Measurements from ENCODE around the gene PDE6B. TPM values are rescaled to one million over a fixed set of nuclear protein-coding genes. Genes with fewer than 3 reads are reported as not detected.

Gene PDE6B
- polyA plus RNA-seq, 2 of the 4 experiments (the other 2 are of a cell fraction) = not detected

DNA sequence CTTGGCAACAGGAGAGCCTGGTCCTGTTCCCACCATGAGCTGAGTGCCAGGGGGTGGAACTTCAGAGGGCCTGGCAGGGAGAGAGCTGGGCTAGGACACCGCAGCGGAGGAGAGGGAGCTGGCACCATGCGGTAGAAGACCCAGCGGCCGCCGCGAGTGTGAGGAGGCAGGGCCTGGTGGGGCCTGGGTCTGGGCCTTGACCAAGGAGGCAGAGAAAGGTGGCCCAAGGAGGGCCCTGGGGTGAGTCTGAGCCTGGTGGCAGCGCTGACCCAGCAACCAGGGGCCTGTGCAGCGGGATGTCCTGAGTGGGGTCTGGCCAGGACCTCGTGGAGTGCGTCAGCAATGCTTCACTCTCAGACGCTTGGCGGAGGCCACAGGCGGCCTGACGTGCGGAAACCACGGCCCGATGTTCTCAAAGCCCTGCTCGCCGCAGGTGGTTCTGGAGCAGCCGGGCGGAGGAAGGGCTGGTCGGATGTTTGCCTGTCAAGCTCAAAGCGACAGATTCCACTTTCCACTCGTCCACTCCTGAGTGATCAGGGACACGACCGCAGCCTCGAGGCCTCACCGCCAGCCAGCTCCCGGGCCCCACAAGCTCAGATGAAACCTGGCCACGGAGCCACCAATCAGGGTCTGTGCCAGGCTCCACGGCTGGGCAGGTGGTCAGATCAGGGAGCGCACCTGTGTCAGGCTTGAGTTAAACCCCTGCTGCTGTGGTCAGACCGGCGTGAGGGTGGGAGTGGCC, 27.9 kb downstream of the PDE6B start:
- ChIA-PET CTCF (no interaction called here), POLR2A (no interaction called here)
- no peaks in the 10 kb centered on the region for H3K9me3 ChIP-seq
- WGBS (ENCODE audit: missing lambda C conversion rate) = 84% methylated on average over 26 of the region's 35 CpGs
- TF ChIP-seq CBX2 (IDR thresholded peaks at IDR 0.05; ENCODE audit: borderline replicate concordance, low read depth) (no peak), KDM1A (IDR thresholded peaks at IDR 0.05; ENCODE audit: low read depth) (no peak), ZC3H11A (IDR thresholded peaks at IDR 0.05) (no peak)
- TF ChIP-seq, protein P1, sequence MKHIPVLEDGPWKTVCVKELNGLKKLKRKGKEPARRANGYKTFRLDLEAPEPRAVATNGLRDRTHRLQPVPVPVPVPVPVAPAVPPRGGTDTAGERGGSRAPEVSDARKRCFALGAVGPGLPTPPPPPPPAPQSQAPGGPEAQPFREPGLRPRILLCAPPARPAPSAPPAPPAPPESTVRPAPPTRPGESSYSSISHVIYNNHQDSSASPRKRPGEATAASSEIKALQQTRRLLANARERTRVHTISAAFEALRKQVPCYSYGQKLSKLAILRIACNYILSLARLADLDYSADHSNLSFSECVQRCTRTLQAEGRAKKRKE (CRISPR knock-in tag; IDR thresholded peaks at IDR 0.05; ENCODE audit: low read depth) = no peak
- TF ChIP-seq, protein P2, sequence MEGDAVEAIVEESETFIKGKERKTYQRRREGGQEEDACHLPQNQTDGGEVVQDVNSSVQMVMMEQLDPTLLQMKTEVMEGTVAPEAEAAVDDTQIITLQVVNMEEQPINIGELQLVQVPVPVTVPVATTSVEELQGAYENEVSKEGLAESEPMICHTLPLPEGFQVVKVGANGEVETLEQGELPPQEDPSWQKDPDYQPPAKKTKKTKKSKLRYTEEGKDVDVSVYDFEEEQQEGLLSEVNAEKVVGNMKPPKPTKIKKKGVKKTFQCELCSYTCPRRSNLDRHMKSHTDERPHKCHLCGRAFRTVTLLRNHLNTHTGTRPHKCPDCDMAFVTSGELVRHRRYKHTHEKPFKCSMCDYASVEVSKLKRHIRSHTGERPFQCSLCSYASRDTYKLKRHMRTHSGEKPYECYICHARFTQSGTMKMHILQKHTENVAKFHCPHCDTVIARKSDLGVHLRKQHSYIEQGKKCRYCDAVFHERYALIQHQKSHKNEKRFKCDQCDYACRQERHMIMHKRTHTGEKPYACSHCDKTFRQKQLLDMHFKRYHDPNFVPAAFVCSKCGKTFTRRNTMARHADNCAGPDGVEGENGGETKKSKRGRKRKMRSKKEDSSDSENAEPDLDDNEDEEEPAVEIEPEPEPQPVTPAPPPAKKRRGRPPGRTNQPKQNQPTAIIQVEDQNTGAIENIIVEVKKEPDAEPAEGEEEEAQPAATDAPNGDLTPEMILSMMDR (IDR thresholded peaks at IDR 0.05) = no peak
- TF ChIP-seq, protein P3, sequence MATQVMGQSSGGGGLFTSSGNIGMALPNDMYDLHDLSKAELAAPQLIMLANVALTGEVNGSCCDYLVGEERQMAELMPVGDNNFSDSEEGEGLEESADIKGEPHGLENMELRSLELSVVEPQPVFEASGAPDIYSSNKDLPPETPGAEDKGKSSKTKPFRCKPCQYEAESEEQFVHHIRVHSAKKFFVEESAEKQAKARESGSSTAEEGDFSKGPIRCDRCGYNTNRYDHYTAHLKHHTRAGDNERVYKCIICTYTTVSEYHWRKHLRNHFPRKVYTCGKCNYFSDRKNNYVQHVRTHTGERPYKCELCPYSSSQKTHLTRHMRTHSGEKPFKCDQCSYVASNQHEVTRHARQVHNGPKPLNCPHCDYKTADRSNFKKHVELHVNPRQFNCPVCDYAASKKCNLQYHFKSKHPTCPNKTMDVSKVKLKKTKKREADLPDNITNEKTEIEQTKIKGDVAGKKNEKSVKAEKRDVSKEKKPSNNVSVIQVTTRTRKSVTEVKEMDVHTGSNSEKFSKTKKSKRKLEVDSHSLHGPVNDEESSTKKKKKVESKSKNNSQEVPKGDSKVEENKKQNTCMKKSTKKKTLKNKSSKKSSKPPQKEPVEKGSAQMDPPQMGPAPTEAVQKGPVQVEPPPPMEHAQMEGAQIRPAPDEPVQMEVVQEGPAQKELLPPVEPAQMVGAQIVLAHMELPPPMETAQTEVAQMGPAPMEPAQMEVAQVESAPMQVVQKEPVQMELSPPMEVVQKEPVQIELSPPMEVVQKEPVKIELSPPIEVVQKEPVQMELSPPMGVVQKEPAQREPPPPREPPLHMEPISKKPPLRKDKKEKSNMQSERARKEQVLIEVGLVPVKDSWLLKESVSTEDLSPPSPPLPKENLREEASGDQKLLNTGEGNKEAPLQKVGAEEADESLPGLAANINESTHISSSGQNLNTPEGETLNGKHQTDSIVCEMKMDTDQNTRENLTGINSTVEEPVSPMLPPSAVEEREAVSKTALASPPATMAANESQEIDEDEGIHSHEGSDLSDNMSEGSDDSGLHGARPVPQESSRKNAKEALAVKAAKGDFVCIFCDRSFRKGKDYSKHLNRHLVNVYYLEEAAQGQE (IDR thresholded peaks at IDR 0.05) = no peak
- H3K4me2 ChIP-seq = no peak overlapping the region
- no peak for ATAC-seq
- DNase-seq (ENCODE audit: low read depth in 1 of 2, low spot score in 1 of 2) = no peak
- no peak overlapping the region for H3K27ac ChIP-seq
- FAIRE-seq = no peak
- H3K4me3 ChIP-seq = no peak overlapping the region
- H3K4me1 ChIP-seq = no peaks in the 10 kb centered on the region

DNA sequence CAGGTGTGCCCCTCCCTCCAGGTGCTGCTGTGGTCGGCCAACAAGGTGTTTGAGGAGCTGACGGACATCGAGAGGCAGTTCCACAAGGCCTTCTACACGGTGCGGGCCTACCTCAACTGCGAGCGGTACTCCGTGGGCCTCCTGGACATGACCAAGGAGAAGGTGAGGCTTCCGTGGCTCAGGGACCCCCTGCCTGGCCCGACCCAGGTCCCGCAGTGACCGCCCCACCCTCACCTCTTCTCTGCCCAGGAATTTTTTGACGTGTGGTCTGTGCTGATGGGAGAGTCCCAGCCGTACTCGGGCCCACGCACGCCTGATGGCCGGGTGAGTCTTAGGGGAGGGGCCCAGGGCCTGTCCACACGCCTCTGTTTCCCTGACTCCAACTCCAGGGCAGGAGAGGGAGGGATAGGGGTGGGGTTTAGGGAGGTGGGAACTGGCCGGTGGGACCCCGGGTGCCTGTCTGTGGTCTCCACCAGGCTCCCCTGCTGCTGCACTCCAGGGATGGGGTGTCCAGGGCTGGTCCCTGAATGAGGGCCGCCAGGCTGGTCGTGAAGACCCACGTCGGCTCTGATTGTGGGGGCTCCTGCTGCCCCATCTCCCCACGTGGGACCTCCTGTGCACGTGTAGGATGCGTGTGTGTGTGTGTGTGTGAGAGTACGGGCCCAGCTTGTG, 28.6 kb downstream of the PDE6B start:
- no peak for FAIRE-seq
- CTCF ChIA-PET = no interaction called here
- WGBS (ENCODE audit: missing lambda C conversion rate) = 82% methylated on average over 12 of the region's 29 CpGs
- POLR2A ChIA-PET = no interaction called here
- no peak overlapping the region for H3K27ac ChIP-seq
- H3K4me1 ChIP-seq = no peaks in the 10 kb centered on the region
- H3K4me3 ChIP-seq = no peak overlapping the region
- ATAC-seq = no peak
- no peaks in the 10 kb centered on the region for H3K9me3 ChIP-seq
- no peak overlapping the region for H3K4me2 ChIP-seq
- no peak for TF ChIP-seq HEYL (CRISPR knock-in tag; IDR thresholded peaks at IDR 0.05)
- TF ChIP-seq CEBPB (IDR thresholded peaks at IDR 0.05) = no peak
- TF ChIP-seq RNF2 (IDR thresholded peaks at IDR 0.05; ENCODE audit: borderline replicate concordance, low read depth) = no peak
- no peak for TF ChIP-seq CHD2 (IDR thresholded peaks at IDR 0.05; ENCODE audit: low read length, partially characterized antibody)
- no peak for TF ChIP-seq POLR2A (IDR thresholded peaks at IDR 0.05; ENCODE audit: low read length)
- no peak for TF ChIP-seq HOXA7 (CRISPR knock-in tag; IDR thresholded peaks at IDR 0.05)
- TF ChIP-seq SREBF2 (IDR thresholded peaks at IDR 0.05) = no peak
- TF ChIP-seq, protein P4, sequence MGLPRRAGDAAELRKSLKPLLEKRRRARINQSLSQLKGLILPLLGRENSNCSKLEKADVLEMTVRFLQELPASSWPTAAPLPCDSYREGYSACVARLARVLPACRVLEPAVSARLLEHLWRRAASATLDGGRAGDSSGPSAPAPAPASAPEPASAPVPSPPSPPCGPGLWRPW (IDR thresholded peaks at IDR 0.05) = no peak
- TF ChIP-seq NFE2L2 (conservative IDR thresholded peaks at IDR 0.05; ENCODE audit: low read length) = no peak
- no peak for TF ChIP-seq HDAC2 (IDR thresholded peaks at IDR 0.05)
- no peak for TF ChIP-seq ZC3H11A (IDR thresholded peaks at IDR 0.05)
- TF ChIP-seq, protein P2 (IDR thresholded peaks at IDR 0.05) = no peak
- TF ChIP-seq RCOR1 (IDR thresholded peaks at IDR 0.05; ENCODE audit: low read depth, low read length) = no peak
- TF ChIP-seq, protein P5, sequence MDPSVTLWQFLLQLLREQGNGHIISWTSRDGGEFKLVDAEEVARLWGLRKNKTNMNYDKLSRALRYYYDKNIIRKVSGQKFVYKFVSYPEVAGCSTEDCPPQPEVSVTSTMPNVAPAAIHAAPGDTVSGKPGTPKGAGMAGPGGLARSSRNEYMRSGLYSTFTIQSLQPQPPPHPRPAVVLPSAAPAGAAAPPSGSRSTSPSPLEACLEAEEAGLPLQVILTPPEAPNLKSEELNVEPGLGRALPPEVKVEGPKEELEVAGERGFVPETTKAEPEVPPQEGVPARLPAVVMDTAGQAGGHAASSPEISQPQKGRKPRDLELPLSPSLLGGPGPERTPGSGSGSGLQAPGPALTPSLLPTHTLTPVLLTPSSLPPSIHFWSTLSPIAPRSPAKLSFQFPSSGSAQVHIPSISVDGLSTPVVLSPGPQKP (IDR thresholded peaks at IDR 0.05; ENCODE audit: low read depth, low read length) = no peak
- no peak for TF ChIP-seq ZFP36 (IDR thresholded peaks at IDR 0.05; ENCODE audit: borderline replicate concordance, partially characterized antibody)
- DNase-seq (ENCODE audit: low read depth in 1 of 2, low spot score in 1 of 2) = no peak
